ENCODE data around the gene DRG2.

DNA sequence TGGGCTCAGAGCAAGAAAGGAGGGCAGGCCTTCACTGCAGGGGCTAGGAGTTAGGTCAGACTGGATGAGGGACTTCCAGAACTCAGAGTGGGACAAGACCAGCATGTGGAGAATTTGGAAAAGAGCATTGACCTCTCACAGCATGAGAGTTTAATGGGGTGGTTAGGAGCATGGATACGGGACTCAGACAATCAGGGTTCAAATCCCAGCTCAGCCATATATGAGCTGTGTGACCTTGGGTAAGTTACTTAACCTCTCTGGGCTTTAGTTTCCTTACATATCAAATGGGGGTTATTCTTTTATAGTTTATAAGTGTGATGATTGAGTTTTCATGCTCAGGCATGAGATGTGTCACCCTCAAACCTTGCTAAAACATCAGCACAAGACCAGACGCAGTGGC, 58.5 kb downstream of the DRG2 start:
- no peak for TF ChIP-seq MEIS2 (CRISPR knock-in tag; IDR thresholded peaks at IDR 0.05)
- TF ChIP-seq, protein P1, sequence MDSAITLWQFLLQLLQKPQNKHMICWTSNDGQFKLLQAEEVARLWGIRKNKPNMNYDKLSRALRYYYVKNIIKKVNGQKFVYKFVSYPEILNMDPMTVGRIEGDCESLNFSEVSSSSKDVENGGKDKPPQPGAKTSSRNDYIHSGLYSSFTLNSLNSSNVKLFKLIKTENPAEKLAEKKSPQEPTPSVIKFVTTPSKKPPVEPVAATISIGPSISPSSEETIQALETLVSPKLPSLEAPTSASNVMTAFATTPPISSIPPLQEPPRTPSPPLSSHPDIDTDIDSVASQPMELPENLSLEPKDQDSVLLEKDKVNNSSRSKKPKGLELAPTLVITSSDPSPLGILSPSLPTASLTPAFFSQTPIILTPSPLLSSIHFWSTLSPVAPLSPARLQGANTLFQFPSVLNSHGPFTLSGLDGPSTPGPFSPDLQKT (CRISPR knock-in tag; IDR thresholded peaks at IDR 0.05; ENCODE audit: borderline replicate concordance), result no peak
- TF ChIP-seq, protein P2, sequence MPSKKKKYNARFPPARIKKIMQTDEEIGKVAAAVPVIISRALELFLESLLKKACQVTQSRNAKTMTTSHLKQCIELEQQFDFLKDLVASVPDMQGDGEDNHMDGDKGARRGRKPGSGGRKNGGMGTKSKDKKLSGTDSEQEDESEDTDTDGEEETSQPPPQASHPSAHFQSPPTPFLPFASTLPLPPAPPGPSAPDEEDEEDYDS (CRISPR knock-in tag; IDR thresholded peaks at IDR 0.05), result no peak
- TF ChIP-seq, protein P3, sequence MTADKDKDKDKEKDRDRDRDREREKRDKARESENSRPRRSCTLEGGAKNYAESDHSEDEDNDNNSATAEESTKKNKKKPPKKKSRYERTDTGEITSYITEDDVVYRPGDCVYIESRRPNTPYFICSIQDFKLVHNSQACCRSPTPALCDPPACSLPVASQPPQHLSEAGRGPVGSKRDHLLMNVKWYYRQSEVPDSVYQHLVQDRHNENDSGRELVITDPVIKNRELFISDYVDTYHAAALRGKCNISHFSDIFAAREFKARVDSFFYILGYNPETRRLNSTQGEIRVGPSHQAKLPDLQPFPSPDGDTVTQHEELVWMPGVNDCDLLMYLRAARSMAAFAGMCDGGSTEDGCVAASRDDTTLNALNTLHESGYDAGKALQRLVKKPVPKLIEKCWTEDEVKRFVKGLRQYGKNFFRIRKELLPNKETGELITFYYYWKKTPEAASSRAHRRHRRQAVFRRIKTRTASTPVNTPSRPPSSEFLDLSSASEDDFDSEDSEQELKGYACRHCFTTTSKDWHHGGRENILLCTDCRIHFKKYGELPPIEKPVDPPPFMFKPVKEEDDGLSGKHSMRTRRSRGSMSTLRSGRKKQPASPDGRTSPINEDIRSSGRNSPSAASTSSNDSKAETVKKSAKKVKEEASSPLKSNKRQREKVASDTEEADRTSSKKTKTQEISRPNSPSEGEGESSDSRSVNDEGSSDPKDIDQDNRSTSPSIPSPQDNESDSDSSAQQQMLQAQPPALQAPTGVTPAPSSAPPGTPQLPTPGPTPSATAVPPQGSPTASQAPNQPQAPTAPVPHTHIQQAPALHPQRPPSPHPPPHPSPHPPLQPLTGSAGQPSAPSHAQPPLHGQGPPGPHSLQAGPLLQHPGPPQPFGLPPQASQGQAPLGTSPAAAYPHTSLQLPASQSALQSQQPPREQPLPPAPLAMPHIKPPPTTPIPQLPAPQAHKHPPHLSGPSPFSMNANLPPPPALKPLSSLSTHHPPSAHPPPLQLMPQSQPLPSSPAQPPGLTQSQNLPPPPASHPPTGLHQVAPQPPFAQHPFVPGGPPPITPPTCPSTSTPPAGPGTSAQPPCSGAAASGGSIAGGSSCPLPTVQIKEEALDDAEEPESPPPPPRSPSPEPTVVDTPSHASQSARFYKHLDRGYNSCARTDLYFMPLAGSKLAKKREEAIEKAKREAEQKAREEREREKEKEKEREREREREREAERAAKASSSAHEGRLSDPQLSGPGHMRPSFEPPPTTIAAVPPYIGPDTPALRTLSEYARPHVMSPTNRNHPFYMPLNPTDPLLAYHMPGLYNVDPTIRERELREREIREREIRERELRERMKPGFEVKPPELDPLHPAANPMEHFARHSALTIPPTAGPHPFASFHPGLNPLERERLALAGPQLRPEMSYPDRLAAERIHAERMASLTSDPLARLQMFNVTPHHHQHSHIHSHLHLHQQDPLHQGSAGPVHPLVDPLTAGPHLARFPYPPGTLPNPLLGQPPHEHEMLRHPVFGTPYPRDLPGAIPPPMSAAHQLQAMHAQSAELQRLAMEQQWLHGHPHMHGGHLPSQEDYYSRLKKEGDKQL (CRISPR knock-in tag; IDR thresholded peaks at IDR 0.05; ENCODE audit: low read depth), result no peak
- TF ChIP-seq ZNF143 (CRISPR knock-in tag; IDR thresholded peaks at IDR 0.05), result no peak
- TF ChIP-seq MXD4 (CRISPR knock-in tag; IDR thresholded peaks at IDR 0.05), result no peak
- TF ChIP-seq NFKBIZ (CRISPR knock-in tag; IDR thresholded peaks at IDR 0.05), result no peak
- TF ChIP-seq, protein P4, sequence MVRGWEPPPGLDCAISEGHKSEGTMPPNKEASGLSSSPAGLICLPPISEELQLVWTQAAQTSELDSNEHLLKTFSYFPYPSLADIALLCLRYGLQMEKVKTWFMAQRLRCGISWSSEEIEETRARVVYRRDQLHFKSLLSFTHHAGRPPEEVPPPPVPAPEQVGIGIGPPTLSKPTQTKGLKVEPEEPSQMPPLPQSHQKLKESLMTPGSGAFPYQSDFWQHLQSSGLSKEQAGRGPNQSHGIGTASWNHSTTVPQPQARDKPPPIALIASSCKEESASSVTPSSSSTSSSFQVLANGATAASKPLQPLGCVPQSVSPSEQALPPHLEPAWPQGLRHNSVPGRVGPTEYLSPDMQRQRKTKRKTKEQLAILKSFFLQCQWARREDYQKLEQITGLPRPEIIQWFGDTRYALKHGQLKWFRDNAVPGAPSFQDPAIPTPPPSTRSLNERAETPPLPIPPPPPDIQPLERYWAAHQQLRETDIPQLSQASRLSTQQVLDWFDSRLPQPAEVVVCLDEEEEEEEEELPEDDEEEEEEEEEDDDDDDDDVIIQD (CRISPR knock-in tag; IDR thresholded peaks at IDR 0.05; ENCODE audit: low read depth), result no peak
- no peak for TF ChIP-seq HDAC2 (CRISPR knock-in tag; IDR thresholded peaks at IDR 0.05)

Measured in HepG2 (cell line).